Measurements from ENCODE around the gene TRIM56. TPM values are rescaled to one million over a fixed set of nuclear protein-coding genes. Genes with fewer than 3 reads are reported as not detected.

TRIM56 gene
- total and polyA plus RNA-seq, 9 of the 15 experiments (the other 6 are each of a cell fraction or from before 2014, with no cell fraction given), result 2.0 to 29.7 (median 11.6) TPM

- peak; percentile 40; the same call in 1 of the 2 replicates for TF ChIP-seq POLR2AphosphoS2 (IDR thresholded peaks at IDR 0.05; ENCODE audit: low read length)
- peak; percentile 59; the same call in 1 of the 2 replicates for TF ChIP-seq MEF2D (tag; conservative IDR thresholded peaks at IDR 0.05; ENCODE audit: low read depth)
- TF ChIP-seq ZNF318 (IDR thresholded peaks at IDR 0.05; ENCODE audit: borderline replicate concordance in 1 of 2, low read depth in 1 of 2), result peak in 1 of 2 experiments; percentile 99; a peak in 2 of 4 replicates
- TF ChIP-seq SMAD4 (CRISPR knock-in tag; conservative IDR thresholded peaks at IDR 0.05), result peak; percentile 78; the same call in 1 of the 2 replicates
- TF ChIP-seq ADNP (tag; IDR thresholded peaks at IDR 0.05), result peak; percentile 70; the same call in 1 of the 2 replicates
- peak; percentile 99 for TF ChIP-seq BHLHE40 (IDR thresholded peaks at IDR 0.05; ENCODE audit: low read length)
- TF ChIP-seq ZNF175 (CRISPR knock-in tag; IDR thresholded peaks at IDR 0.05; ENCODE audit: low read depth), result peak; percentile 79
- peak; percentile 86 to 93 for TF ChIP-seq ARNT (IDR thresholded peaks at IDR 0.05)
- peak; percentile 83 for TF ChIP-seq CTCFL (IDR thresholded peaks at IDR 0.05; ENCODE audit: borderline replicate concordance, insufficient read depth, low read depth, low read length, poor library complexity, severe bottlenecking)
- TF ChIP-seq CLOCK (CRISPR knock-in tag; IDR thresholded peaks at IDR 0.05; ENCODE audit: borderline replicate concordance), result 0 out of 2 replicates have a peak, but pooled peaks have one; percentile 80
- peak; percentile 89 for TF ChIP-seq NCOA1 (IDR thresholded peaks at IDR 0.05; ENCODE audit: low read depth)
- peak; percentile 42; the same call in 1 of the 2 replicates for TF ChIP-seq MAFK (IDR thresholded peaks at IDR 0.05; ENCODE audit: low read length)
- TF ChIP-seq JUNB (CRISPR knock-in tag; conservative IDR thresholded peaks at IDR 0.05), result peak; percentile 99
- peak; percentile 76 for TF ChIP-seq EGR1 (conservative IDR thresholded peaks at IDR 0.05)
- TF ChIP-seq CAMTA2 (CRISPR knock-in tag; conservative IDR thresholded peaks at IDR 0.05), result no peak
Observed at GRCh38 chr7:101138213-101138870, 53.1 kb downstream of the TRIM56 start (continued).

Measured in K562 (cell line).